Activated T-cell treated with anti-CD3 and anti-CD28 coated beads, Interleukin-2, amount 50 U/mL, for 4 hours (primary cell): Measurements from ENCODE around the gene ACCS. TPM values are rescaled to one million over a fixed set of nuclear protein-coding genes. Genes with fewer than 3 reads are reported as not detected.

ENCODE experiments used
- ATAC-seq, 2 donors: fragments of 200-7000 bp; cut with Tn5 transposase; one replicate each; pipeline ENCODE4 v1.10.0; 2021
- DNase-seq: peaks from one replicate; pipeline ENCODE4 v3.0.0-alpha.2; 2020
- H3K27me3 Mint-ChIP-seq: one replicate; pipeline ENCODE4 v1.8.0; 2021; ENCODE audit warnings: low read depth, mixed read lengths
- H3K36me3 Mint-ChIP-seq: one replicate; pipeline ENCODE4 v1.8.0; 2022; ENCODE audit warnings: mixed read lengths; ENCODE audit not compliant: insufficient read depth
- H3K4me1 Mint-ChIP-seq: one replicate; pipeline ENCODE4 v1.8.0; 2021; ENCODE audit warnings: low read depth, mixed read lengths
- H3K4me3 Mint-ChIP-seq: one replicate; pipeline ENCODE4 v1.8.0; 2021; ENCODE audit warnings: mild to moderate bottlenecking, moderate library complexity, mixed read lengths
- H3K9me3 Mint-ChIP-seq: one replicate; pipeline ENCODE4 v1.8.0; 2021; ENCODE audit warnings: mixed read lengths
- total RNA-seq, 3 donors: library from RNA; stranded (reverse); gene quantifications; one replicate each; pipeline ENCODE4 v1.2.1, GENCODE V29; 2021

ACCS gene
- total RNA-seq, 3 donors from 2014 or later, result 0.79 to 2.3 (median 1.4) TPM

GRCh38 chr11:44088871-44089270, 22.8 kb downstream of the ACCS start:
- H3K4me3 Mint-ChIP-seq, result no peak overlapping the region
- H3K36me3 Mint-ChIP-seq, result peaks cover 10% of the 10 kb centered on the region
- H3K9me3 Mint-ChIP-seq, result peaks cover 6% of the 10 kb centered on the region
- DNase-seq (no peak), ATAC-seq (no peak)
- H3K27me3 Mint-ChIP-seq, result no peaks in the 10 kb centered on the region
- H3K4me1 Mint-ChIP-seq, result no peaks in the 10 kb centered on the region

GRCh38 chr11:44090539-44090938, 24.5 kb downstream of the ACCS start:
- no peaks in the 10 kb centered on the region for H3K27me3 Mint-ChIP-seq

GRCh38 chr11:44094260-44094868, 28.3 kb downstream of the ACCS start:
- peak overlapping the region; percentile 74 for H3K4me3 Mint-ChIP-seq
- H3K9me3 Mint-ChIP-seq, result no peaks in the 10 kb centered on the region
- H3K27me3 Mint-ChIP-seq, result no peaks in the 10 kb centered on the region
- ATAC-seq (peak; percentile 34 to 45), DNase-seq (peak; percentile 71)
- peaks cover 2% of the 10 kb centered on the region for H3K36me3 Mint-ChIP-seq
- peaks cover 25% of the 10 kb centered on the region for H3K4me1 Mint-ChIP-seq

More at GRCh38 chr11:44090539-44090938, 24.5 kb downstream of the ACCS start:
- Mint-ChIP-seq H3K4me3 (no peak overlapping the region), H3K9me3 (peaks cover 3% of the 10 kb centered on the region), H3K4me1 (peaks cover 12% of the 10 kb centered on the region), H3K36me3 (peaks cover 4% of the 10 kb centered on the region)
- ATAC-seq, result no peak
- DNase-seq, result no peak

GRCh38 chr11:44095506-44096359, 29.7 kb downstream of the ACCS start, which contains the start of gene EXT2:
EXT2 (plus strand) TSS chr11:44095678; CDS start chr11:44107713, 12,035 bp downstream.
- H3K4me3 Mint-ChIP-seq, result peak within 1 kb of the TSS; percentile 86
- H3K9me3 Mint-ChIP-seq, result no peaks in the 10 kb centered on the region
- ATAC-seq (peak; percentile 95 to 96), DNase-seq (peak; percentile 83)
- peaks cover 30% of the 10 kb centered on the region for H3K4me1 Mint-ChIP-seq
- no peaks in the 10 kb centered on the region for H3K27me3 Mint-ChIP-seq
- H3K36me3 Mint-ChIP-seq, result peaks cover 5% of the 10 kb centered on the region

GRCh38 chr11:44096360-44097185, 30.5 kb downstream of the ACCS start:
- ATAC-seq, result peak in 1 of 2 donors; percentile 5
- no peak for DNase-seq
- Mint-ChIP-seq H3K9me3 (no peaks in the 10 kb centered on the region), H3K27me3 (no peaks in the 10 kb centered on the region), H3K4me1 (peaks cover 33% of the 10 kb centered on the region), H3K4me3 (peak overlapping the region; percentile 86), H3K36me3 (peaks cover 5% of the 10 kb centered on the region)

- no peaks in the 10 kb centered on the region for H3K9me3 Mint-ChIP-seq
- peaks cover 39% of the 10 kb centered on the region for H3K4me1 Mint-ChIP-seq
- ATAC-seq, result no peak
- H3K4me3 Mint-ChIP-seq, result no peak overlapping the region
- no peak for DNase-seq
- H3K36me3 Mint-ChIP-seq, result peaks cover 5% of the 10 kb centered on the region
- no peaks in the 10 kb centered on the region for H3K27me3 Mint-ChIP-seq
Observed at GRCh38 chr11:44097821-44098220, 31.8 kb downstream of the ACCS start.

- Mint-ChIP-seq H3K4me1 (peaks cover 38% of the 10 kb centered on the region), H3K9me3 (no peaks in the 10 kb centered on the region), H3K27me3 (no peaks in the 10 kb centered on the region), H3K4me3 (no peak overlapping the region), H3K36me3 (peaks cover 11% of the 10 kb centered on the region)
- DNase-seq, result no peak
- ATAC-seq, result no peak
Observed at GRCh38 chr11:44101098-44101497, 35.0 kb downstream of the ACCS start.

GRCh38 chr11:44104481-44105294, 38.6 kb downstream of the ACCS start:
- Mint-ChIP-seq H3K4me3 (no peak overlapping the region), H3K4me1 (peaks cover 24% of the 10 kb centered on the region), H3K36me3 (peaks cover 18% of the 10 kb centered on the region), H3K9me3 (no peaks in the 10 kb centered on the region), H3K27me3 (no peaks in the 10 kb centered on the region)
- peak; percentile 81 to 84 for ATAC-seq
- DNase-seq, result no peak

GRCh38 chr11:44108260-44108659, 42.2 kb downstream of the ACCS start:
- ATAC-seq (no peak), DNase-seq (no peak)
- H3K4me1 Mint-ChIP-seq, result peaks cover 14% of the 10 kb centered on the region
- no peaks in the 10 kb centered on the region for H3K27me3 Mint-ChIP-seq
- peaks cover 32% of the 10 kb centered on the region for H3K36me3 Mint-ChIP-seq
- H3K9me3 Mint-ChIP-seq, result no peaks in the 10 kb centered on the region
- no peak overlapping the region for H3K4me3 Mint-ChIP-seq

- Mint-ChIP-seq H3K4me1 (peaks cover 7% of the 10 kb centered on the region), H3K27me3 (no peaks in the 10 kb centered on the region), H3K4me3 (no peak overlapping the region), H3K36me3 (peaks cover 38% of the 10 kb centered on the region), H3K9me3 (no peaks in the 10 kb centered on the region)
- ATAC-seq, result peak; percentile 88 to 97
- DNase-seq, result peak; percentile 34
Observed at GRCh38 chr11:44110231-44110679, 44.2 kb downstream of the ACCS start.

- Mint-ChIP-seq H3K27me3 (no peaks in the 10 kb centered on the region), H3K4me3 (no peak overlapping the region), H3K9me3 (no peaks in the 10 kb centered on the region), H3K36me3 (peaks cover 53% of the 10 kb centered on the region), H3K4me1 (peaks cover 7% of the 10 kb centered on the region)
- ATAC-seq (no peak), DNase-seq (no peak)
Observed at GRCh38 chr11:44112091-44112821, 46.2 kb downstream of the ACCS start.

- Mint-ChIP-seq H3K27me3 (no peaks in the 10 kb centered on the region), H3K9me3 (no peaks in the 10 kb centered on the region), H3K4me1 (peaks cover 7% of the 10 kb centered on the region), H3K4me3 (no peak overlapping the region), H3K36me3 (peaks cover 52% of the 10 kb centered on the region)
- DNase-seq (no peak), ATAC-seq (no peak)
Observed at GRCh38 chr11:44113018-44113417, 46.9 kb downstream of the ACCS start.

GRCh38 chr11:44113572-44113971, 47.5 kb downstream of the ACCS start:
- no peaks in the 10 kb centered on the region for H3K9me3 Mint-ChIP-seq
- H3K4me3 Mint-ChIP-seq, result no peak overlapping the region
- no peak for ATAC-seq
- peaks cover 7% of the 10 kb centered on the region for H3K4me1 Mint-ChIP-seq
- DNase-seq, result no peak
- no peaks in the 10 kb centered on the region for H3K27me3 Mint-ChIP-seq
- H3K36me3 Mint-ChIP-seq, result peaks cover 53% of the 10 kb centered on the region
